Measurements from ENCODE around the gene MORN1. TPM values are rescaled to one million over a fixed set of nuclear protein-coding genes. Genes with fewer than 3 reads are reported as not detected.

MORN1 gene
- total RNA-seq, 1 experiment from 2014 or later, result 12.7 TPM

- no peak overlapping the region for H3K4me3 ChIP-seq (ENCODE audit: insufficient read depth, low read depth, low read length)
- DNase-seq, result no peak
- H3K36me3 ChIP-seq (replicated peaks; ENCODE audit: control insufficient read depth, insufficient read depth, low read length), result no peaks in the 10 kb centered on the region
- no peaks in the 10 kb centered on the region for H3K27me3 ChIP-seq (ENCODE audit: control insufficient read depth, insufficient read depth, low read length)
These were observed 10.3 kb downstream of the MORN1 start for GRCh38 chr1:2380816-2381591.

GRCh38 chr1:2379733-2380404, 11.5 kb downstream of the MORN1 start:
- Histone ChIP-seq H3K4me3 (ENCODE audit: insufficient read depth, low read depth, low read length) (no peak overlapping the region), H3K36me3 (replicated peaks; ENCODE audit: control insufficient read depth, insufficient read depth, low read length) (no peaks in the 10 kb centered on the region), H3K27me3 (ENCODE audit: control insufficient read depth, insufficient read depth, low read length) (no peaks in the 10 kb centered on the region)
- DNase-seq, result no peak

DNA sequence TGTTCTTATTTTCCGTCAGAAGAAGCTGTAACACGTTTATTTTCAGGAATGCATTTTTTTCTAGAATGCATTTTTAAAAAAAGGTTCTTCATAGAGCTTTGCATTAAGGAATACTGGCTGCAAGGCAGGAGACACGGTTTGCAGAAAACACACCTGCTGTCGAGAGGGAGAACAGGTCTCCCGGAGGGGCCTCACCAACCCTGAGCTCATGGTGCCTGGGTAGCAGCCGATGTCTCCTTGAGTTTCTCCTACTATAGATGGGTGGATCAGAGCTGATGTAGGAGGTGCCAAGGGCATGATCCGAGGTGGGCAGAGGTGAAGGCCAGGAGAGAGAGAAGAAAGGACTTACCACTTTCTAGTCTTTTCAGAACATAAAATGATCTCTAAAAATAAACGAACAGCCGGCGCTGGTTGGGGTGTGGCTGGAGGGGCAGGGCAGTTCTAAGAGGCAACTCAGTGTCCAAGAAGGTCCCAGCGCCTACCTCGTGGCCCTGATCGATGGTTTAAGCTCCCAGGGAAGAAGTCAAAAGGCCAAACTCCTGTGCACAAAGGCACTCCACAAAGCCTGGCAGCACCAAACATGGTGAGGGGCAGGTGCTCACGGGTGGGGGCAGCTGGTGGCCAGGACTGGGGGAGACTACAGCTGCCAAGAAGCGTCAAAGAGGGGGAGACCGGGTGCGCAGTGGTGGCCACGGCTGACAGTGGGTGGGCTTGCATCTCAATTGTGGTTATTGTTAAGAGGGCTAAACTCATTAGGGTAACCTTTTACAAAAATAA, 12.2 kb downstream of the MORN1 start:
- H3K36me3 ChIP-seq (replicated peaks; ENCODE audit: control insufficient read depth, insufficient read depth, low read length), result no peaks in the 10 kb centered on the region
- DNase-seq, result no peak
- H3K27me3 ChIP-seq (ENCODE audit: control insufficient read depth, insufficient read depth, low read length), result no peaks in the 10 kb centered on the region
- H3K4me3 ChIP-seq (ENCODE audit: insufficient read depth, low read depth, low read length), result no peak overlapping the region

DNA sequence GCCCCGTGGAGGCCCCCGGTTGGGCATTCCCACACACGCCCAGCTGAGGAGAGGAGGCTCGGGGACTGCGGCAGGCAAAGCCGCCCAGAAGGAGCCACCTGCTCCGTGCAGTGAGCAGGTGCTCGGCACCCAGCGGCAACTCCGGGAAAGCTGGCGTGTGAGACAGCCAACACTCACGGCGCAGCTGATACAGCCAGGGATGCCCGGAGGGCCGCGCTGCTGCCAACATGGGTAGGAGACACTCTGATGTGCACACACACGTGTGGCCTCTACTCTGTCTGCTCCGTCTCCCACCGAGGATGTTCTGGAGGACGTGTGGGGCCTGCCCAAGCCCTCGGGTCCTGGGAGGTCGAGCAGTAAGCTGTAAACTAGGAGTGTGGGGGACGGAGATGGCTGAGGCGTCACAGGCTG, 12.9 kb downstream of the MORN1 start:
- H3K36me3 ChIP-seq (replicated peaks; ENCODE audit: control insufficient read depth, insufficient read depth, low read length), result no peaks in the 10 kb centered on the region
- no peak overlapping the region for H3K4me3 ChIP-seq (ENCODE audit: insufficient read depth, low read depth, low read length)
- no peak for DNase-seq
- no peaks in the 10 kb centered on the region for H3K27me3 ChIP-seq (ENCODE audit: control insufficient read depth, insufficient read depth, low read length)

- Histone ChIP-seq H3K27me3 (ENCODE audit: control insufficient read depth, insufficient read depth, low read length) (no peaks in the 10 kb centered on the region), H3K36me3 (replicated peaks; ENCODE audit: control insufficient read depth, insufficient read depth, low read length) (no peaks in the 10 kb centered on the region), H3K4me3 (ENCODE audit: insufficient read depth, low read depth, low read length) (no peak overlapping the region)
- DNase-seq, result no peak
These were observed 13.5 kb downstream of the MORN1 start for GRCh38 chr1:2377751-2378440.

- no peak for DNase-seq
- Histone ChIP-seq H3K27me3 (ENCODE audit: control insufficient read depth, insufficient read depth, low read length) (no peaks in the 10 kb centered on the region), H3K4me3 (ENCODE audit: insufficient read depth, low read depth, low read length) (no peak overlapping the region), H3K36me3 (replicated peaks; ENCODE audit: control insufficient read depth, insufficient read depth, low read length) (no peaks in the 10 kb centered on the region)
These were observed 14.3 kb downstream of the MORN1 start for GRCh38 chr1:2376931-2377672.

- Histone ChIP-seq H3K36me3 (replicated peaks; ENCODE audit: control insufficient read depth, insufficient read depth, low read length) (no peaks in the 10 kb centered on the region), H3K4me3 (ENCODE audit: insufficient read depth, low read depth, low read length) (no peak overlapping the region), H3K27me3 (ENCODE audit: control insufficient read depth, insufficient read depth, low read length) (no peaks in the 10 kb centered on the region)
- no peak for DNase-seq
These were observed 15.1 kb downstream of the MORN1 start for GRCh38 chr1:2376261-2376741.

DNA sequence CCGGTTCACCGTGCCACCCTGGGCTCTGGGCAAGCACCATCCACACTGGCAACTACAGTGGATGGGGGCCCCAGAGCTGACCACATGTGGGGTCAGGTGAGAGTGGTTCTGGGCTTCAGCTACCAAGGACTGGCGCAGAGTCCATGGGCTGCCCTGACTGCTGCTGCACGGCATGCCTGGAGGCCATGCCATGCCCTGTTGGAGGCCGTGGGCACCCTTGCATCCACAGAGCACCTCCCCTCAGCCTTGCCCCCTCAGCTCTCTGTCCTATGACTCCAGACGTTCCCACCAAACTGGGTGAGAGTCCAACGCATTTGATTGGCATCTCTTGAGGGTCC, 15.5 kb downstream of the MORN1 start:
- DNase-seq, result no peak
- Histone ChIP-seq H3K36me3 (replicated peaks; ENCODE audit: control insufficient read depth, insufficient read depth, low read length) (no peaks in the 10 kb centered on the region), H3K4me3 (ENCODE audit: insufficient read depth, low read depth, low read length) (no peak overlapping the region), H3K27me3 (ENCODE audit: control insufficient read depth, insufficient read depth, low read length) (no peaks in the 10 kb centered on the region)

GRCh38 chr1:2375246-2375922, 16.0 kb downstream of the MORN1 start:
- Histone ChIP-seq H3K27me3 (ENCODE audit: control insufficient read depth, insufficient read depth, low read length) (no peaks in the 10 kb centered on the region), H3K4me3 (ENCODE audit: insufficient read depth, low read depth, low read length) (no peak overlapping the region), H3K36me3 (replicated peaks; ENCODE audit: control insufficient read depth, insufficient read depth, low read length) (no peaks in the 10 kb centered on the region)
- DNase-seq, result no peak

DNA sequence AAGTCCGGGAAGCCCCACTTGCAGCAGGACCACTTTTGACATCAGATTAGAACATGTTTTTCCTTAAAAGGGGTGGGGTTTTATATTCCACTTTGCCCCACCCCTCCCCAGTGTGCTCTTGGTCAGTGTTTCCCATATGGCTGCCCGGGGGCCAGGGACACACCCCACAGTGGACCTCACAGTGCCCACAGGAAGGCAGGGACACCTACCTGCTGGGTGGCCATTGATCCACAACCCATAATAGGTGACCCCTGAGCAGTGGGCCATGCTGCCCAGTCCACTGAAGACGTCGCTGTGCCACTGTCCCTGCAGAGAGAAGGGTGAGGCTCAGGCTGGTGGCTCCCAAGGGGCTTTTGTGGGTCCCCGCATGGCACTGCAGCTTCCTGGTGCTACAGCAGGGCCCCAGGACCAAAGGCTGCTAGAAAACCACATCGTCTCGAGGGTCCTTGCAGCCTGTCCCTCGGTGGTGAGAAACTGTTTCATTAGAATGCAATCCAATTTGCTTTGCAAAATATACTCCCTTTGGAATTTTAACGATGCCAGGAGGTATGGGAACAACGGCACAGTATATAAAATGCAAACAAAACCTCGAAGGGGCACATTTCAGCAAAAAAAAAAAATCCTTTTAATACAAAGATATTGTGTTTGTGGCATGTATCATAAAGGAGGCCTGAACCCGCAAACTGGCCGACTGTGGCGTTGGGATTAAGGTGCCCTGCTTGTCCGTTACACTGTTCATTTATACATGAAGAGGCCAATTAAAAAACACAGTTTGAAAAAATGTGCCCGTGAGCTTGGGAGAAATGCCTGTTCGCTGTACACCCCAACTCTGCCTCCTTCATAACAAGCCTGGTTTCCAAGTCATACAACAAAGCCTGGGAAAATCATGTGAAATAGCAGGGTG, 16.9 kb downstream of the MORN1 start:
- no peaks in the 10 kb centered on the region for H3K27me3 ChIP-seq (ENCODE audit: control insufficient read depth, insufficient read depth, low read length)
- no peaks in the 10 kb centered on the region for H3K36me3 ChIP-seq (replicated peaks; ENCODE audit: control insufficient read depth, insufficient read depth, low read length)
- no peak overlapping the region for H3K4me3 ChIP-seq (ENCODE audit: insufficient read depth, low read depth, low read length)
- no peak for DNase-seq

DNA sequence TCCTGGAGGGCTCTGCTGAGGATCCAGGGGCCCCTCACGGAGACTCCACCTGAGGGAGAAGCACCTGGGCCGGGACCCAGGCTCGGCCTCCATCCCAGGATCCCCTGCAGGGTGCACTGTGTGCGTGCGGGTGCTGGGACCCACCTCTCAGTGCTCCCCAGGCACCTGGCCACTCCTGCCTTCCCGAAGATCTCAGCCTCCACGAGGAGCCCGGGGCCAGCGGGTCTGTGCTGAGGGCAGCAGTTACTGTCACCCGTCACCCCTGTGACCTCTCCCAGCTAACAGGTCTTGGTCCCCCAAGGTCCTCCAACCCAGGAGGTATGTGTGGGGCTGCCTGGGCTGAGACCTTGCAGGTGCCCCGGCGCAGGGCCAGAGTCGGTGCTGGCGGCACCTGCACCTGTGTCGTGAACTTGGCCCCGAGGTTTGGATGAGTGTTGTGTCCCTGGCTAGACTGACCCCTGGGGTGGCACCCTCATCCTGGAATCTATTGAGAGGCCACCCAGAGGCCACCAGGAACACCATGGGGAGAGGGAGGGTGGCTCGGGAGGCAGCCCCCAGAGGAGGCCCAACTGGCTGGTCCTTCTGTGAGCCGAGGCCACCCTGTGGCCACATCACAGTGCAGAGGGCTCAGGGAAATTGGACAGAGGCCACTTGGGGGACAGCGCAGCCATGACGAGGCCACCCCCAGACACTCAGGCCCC, 17.7 kb downstream of the MORN1 start:
- H3K4me3 ChIP-seq (ENCODE audit: insufficient read depth, low read depth, low read length), result no peak overlapping the region
- no peak for DNase-seq
- H3K36me3 ChIP-seq (replicated peaks; ENCODE audit: control insufficient read depth, insufficient read depth, low read length), result no peaks in the 10 kb centered on the region
- no peaks in the 10 kb centered on the region for H3K27me3 ChIP-seq (ENCODE audit: control insufficient read depth, insufficient read depth, low read length)
